ENCODE data around the gene LRRC3.

DNA sequence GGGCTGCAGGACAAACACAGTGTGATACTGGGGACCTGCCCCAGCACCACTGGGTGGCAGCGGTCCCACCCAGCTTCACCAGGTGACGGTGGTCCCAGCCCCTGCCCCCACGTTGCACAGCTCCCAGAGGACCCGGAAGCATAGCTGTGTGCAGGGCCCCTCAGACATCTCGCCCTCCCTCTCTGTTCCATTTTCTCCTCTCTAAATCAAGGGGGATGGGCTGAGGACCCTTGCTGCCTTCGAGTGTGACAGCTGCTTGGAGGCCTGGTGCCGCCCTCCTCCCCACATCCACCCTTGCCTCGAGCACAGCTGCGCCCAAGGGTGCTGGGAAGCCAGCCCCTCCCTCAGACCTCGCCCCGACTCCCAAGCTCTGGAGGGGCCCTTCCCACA lies 16.1 kb upstream of the LRRC3 start:
- TF ChIP-seq POLR2AphosphoS5 (IDR thresholded peaks at IDR 0.05) (no peak), CTCF (IDR thresholded peaks at IDR 0.05) (no peak)

Measured in prostate gland (tissue), 2 donors.